Measurements from ENCODE around the gene TFDP2. TPM values are rescaled to one million over a fixed set of nuclear protein-coding genes. Genes with fewer than 3 reads are reported as not detected.
"Not testable (repeated sequence)": the region's sequence is repeated elsewhere in the genome, so short reads cannot be mapped to it uniquely, and the experiment has no call there.

Gene TFDP2
- total RNA-seq, 3 donors from 2014 or later (not counting 1 experiment from before 2014, with no cell fraction given), result 134 to 154 (median 142) TPM

GRCh38 chr3:142007710-142008399, 141.5 kb downstream of the TFDP2 start:
- Mint-ChIP-seq H3K36me3 (no peaks in the 10 kb centered on the region), H3K27me3 (ENCODE audit: low read depth in 2 of 2) (no peaks in the 10 kb centered on the region), H3K9me3 (no peaks in the 10 kb centered on the region), H3K27ac (peak overlapping the region; percentile 11 to 27), H3K4me3 (no peak overlapping the region), H3K4me1 (peaks cover 22 to 33% of the 10 kb centered on the region in 2 donors)
- 96% methylated on average over 8 of the region's 8 CpGs for WGBS (ENCODE audit: insufficient coverage)
- Histone ChIP-seq H3K27ac (ENCODE audit: low read length) (no peak overlapping the region), H3K4me3 (ENCODE audit: low read length) (no peak overlapping the region), H3K4me1 (ENCODE audit: control insufficient read depth, insufficient read depth, low read length) (no peaks in the 10 kb centered on the region), H3K9me3 (ENCODE audit: control insufficient read depth, insufficient read depth, low read length) (no peaks in the 10 kb centered on the region), H3K27me3 (ENCODE audit: control insufficient read depth, insufficient read depth, low read length) (no peaks in the 10 kb centered on the region), H3K36me3 (ENCODE audit: control insufficient read depth, insufficient read depth, low read length) (no peaks in the 10 kb centered on the region)
- TF ChIP-seq CTCF (IDR thresholded peaks at IDR 0.05), result no peak
- ATAC-seq (no peak), DNase-seq (no peak)
- intact Hi-C loops (cut with micrococcal nuclease), result no loop called here

GRCh38 chr3:142004957-142005356, 144.4 kb downstream of the TFDP2 start:
- H3K36me3 ChIP-seq (ENCODE audit: control insufficient read depth, insufficient read depth, low read length); intact Hi-C loops (cut with micrococcal nuclease); H3K27ac ChIP-seq (ENCODE audit: low read length); H3K27me3 ChIP-seq (ENCODE audit: control insufficient read depth, insufficient read depth, low read length); H3K9me3 ChIP-seq (ENCODE audit: control insufficient read depth, insufficient read depth, low read length); DNase-seq; H3K4me1 ChIP-seq (ENCODE audit: control insufficient read depth, insufficient read depth, low read length); H3K36me3 Mint-ChIP-seq; H3K27ac Mint-ChIP-seq; H3K4me3 Mint-ChIP-seq; ATAC-seq; H3K27me3 Mint-ChIP-seq (ENCODE audit: low read depth in 2 of 2); H3K9me3 Mint-ChIP-seq; H3K4me3 ChIP-seq (ENCODE audit: low read length): not testable (repeated sequence)
- WGBS (ENCODE audit: insufficient coverage), result 95% methylated on average over 7 of the region's 7 CpGs
- H3K4me1 Mint-ChIP-seq, result peaks cover 33% of the 10 kb centered on the region in 2 donors

GRCh38 chr3:142004025-142004424, 145.3 kb downstream of the TFDP2 start:
- no peaks in the 10 kb centered on the region for H3K27me3 ChIP-seq (ENCODE audit: control insufficient read depth, insufficient read depth, low read length)
- no peak overlapping the region for H3K4me3 ChIP-seq (ENCODE audit: low read length)
- DNase-seq (no peak), ATAC-seq (no peak)
- Mint-ChIP-seq H3K9me3 (no peaks in the 10 kb centered on the region), H3K27ac (no peak overlapping the region), H3K36me3 (no peaks in the 10 kb centered on the region), H3K4me3 (no peak overlapping the region), H3K27me3 (ENCODE audit: low read depth in 2 of 2) (no peaks in the 10 kb centered on the region), H3K4me1 (peaks cover 31 to 32% of the 10 kb centered on the region in 2 donors)
- H3K27ac ChIP-seq (ENCODE audit: low read length), result no peak overlapping the region
- peaks cover 4% of the 10 kb centered on the region for H3K36me3 ChIP-seq (ENCODE audit: control insufficient read depth, insufficient read depth, low read length)
- no peak for TF ChIP-seq CTCF (IDR thresholded peaks at IDR 0.05)
- no peaks in the 10 kb centered on the region for H3K9me3 ChIP-seq (ENCODE audit: control insufficient read depth, insufficient read depth, low read length)
- no peaks in the 10 kb centered on the region for H3K4me1 ChIP-seq (ENCODE audit: control insufficient read depth, insufficient read depth, low read length)
- intact Hi-C loops (cut with micrococcal nuclease), result no loop called here

- intact Hi-C loops (cut with micrococcal nuclease), result no loop called here
- Histone ChIP-seq H3K4me3 (ENCODE audit: low read length) (no peak overlapping the region), H3K27ac (ENCODE audit: low read length) (no peak overlapping the region), H3K9me3 (ENCODE audit: control insufficient read depth, insufficient read depth, low read length) (no peaks in the 10 kb centered on the region), H3K4me1 (ENCODE audit: control insufficient read depth, insufficient read depth, low read length) (no peaks in the 10 kb centered on the region), H3K27me3 (ENCODE audit: control insufficient read depth, insufficient read depth, low read length) (no peaks in the 10 kb centered on the region), H3K36me3 (ENCODE audit: control insufficient read depth, insufficient read depth, low read length) (peaks cover 4% of the 10 kb centered on the region)
- H3K9me3 Mint-ChIP-seq, result no peaks in the 10 kb centered on the region
- ATAC-seq (no peak), DNase-seq (no peak)
- H3K27me3 Mint-ChIP-seq (ENCODE audit: low read depth in 2 of 2), result no peaks in the 10 kb centered on the region
- no peak overlapping the region for H3K4me3 Mint-ChIP-seq
- 98% methylated on average over 3 of the region's 3 CpGs for WGBS (ENCODE audit: insufficient coverage)
- H3K36me3 Mint-ChIP-seq, result no peaks in the 10 kb centered on the region
- no peak overlapping the region for H3K27ac Mint-ChIP-seq
- H3K4me1 Mint-ChIP-seq, result peaks cover 25 to 26% of the 10 kb centered on the region in 2 donors
- TF ChIP-seq CTCF (IDR thresholded peaks at IDR 0.05), result no peak
Observed at GRCh38 chr3:142003291-142003690, 146.1 kb downstream of the TFDP2 start.
